Nephron progenitor cell (in vitro differentiated cells): Measurements from ENCODE around the gene NAIF1.
A peak's percentile ranks its signal among the peaks of the same experiment; 100 is the strongest.

ENCODE experiments used
- DNase-seq: peaks from one replicate; pipeline ENCODE4 v3.0.0; 2021
- H3K27ac Mint-ChIP-seq: 2 replicates; pipeline ENCODE4 v1.8.0; 2021; ENCODE audit warnings: mild to moderate bottlenecking, moderate library complexity, mixed read lengths
- H3K27me3 Mint-ChIP-seq: 2 replicates; pipeline ENCODE4 v1.8.0; 2021; ENCODE audit warnings: mild to moderate bottlenecking, low read depth, mixed read lengths; ENCODE audit not compliant: poor library complexity
- H3K36me3 Mint-ChIP-seq: 2 replicates; pipeline ENCODE4 v1.8.0; 2021; ENCODE audit warnings: low read depth, mixed read lengths
- H3K4me1 Mint-ChIP-seq: 2 replicates; pipeline ENCODE4 v1.8.0; 2021; ENCODE audit warnings: mixed read lengths
- H3K4me3 Mint-ChIP-seq: 2 replicates; pipeline ENCODE4 v1.8.0; 2021; ENCODE audit warnings: mild to moderate bottlenecking, moderate library complexity, mixed read lengths
- H3K9me3 Mint-ChIP-seq: 2 replicates; pipeline ENCODE4 v1.8.0; 2021; ENCODE audit warnings: mild to moderate bottlenecking, moderate library complexity, mixed read lengths
- CTCF ChIP-seq: fragments of 200-600 bp; sonication (generic); IDR thresholded peaks from 2 replicates; pipeline ENCODE4 v1.5.0; 2021; ENCODE audit warnings: antibody characterized with exemption

Gene NAIF1

GRCh38 chr9:128065907-128066712 is 1.0 kb downstream of the NAIF1 start:
- Mint-ChIP-seq H3K4me1 (peaks cover 38% of the 10 kb centered on the region), H3K27ac (no peak overlapping the region), H3K9me3 (no peaks in the 10 kb centered on the region), H3K27me3 (no peaks in the 10 kb centered on the region), H3K36me3 (peaks cover 17% of the 10 kb centered on the region), H3K4me3 (peak overlapping the region; percentile 30)
- DNase-seq: no peak
- no peak for TF ChIP-seq CTCF

GRCh38 chr9:128062846-128063831 is 4.0 kb downstream of the NAIF1 start:
- Mint-ChIP-seq H3K27ac (no peak overlapping the region), H3K9me3 (no peaks in the 10 kb centered on the region), H3K27me3 (no peaks in the 10 kb centered on the region), H3K36me3 (peaks cover 18% of the 10 kb centered on the region), H3K4me1 (peaks cover 27% of the 10 kb centered on the region), H3K4me3 (no peak overlapping the region)
- no peak for TF ChIP-seq CTCF
- no peak for DNase-seq

GRCh38 chr9:128062279-128062678 is 4.8 kb downstream of the NAIF1 start:
- no peak for DNase-seq
- H3K4me1 Mint-ChIP-seq: peaks cover 35% of the 10 kb centered on the region
- H3K9me3 Mint-ChIP-seq: no peaks in the 10 kb centered on the region
- no peaks in the 10 kb centered on the region for H3K27me3 Mint-ChIP-seq
- H3K27ac Mint-ChIP-seq: no peak overlapping the region
- no peak for TF ChIP-seq CTCF
- no peak overlapping the region for H3K4me3 Mint-ChIP-seq
- peaks cover 18% of the 10 kb centered on the region for H3K36me3 Mint-ChIP-seq

- peaks cover 42% of the 10 kb centered on the region for H3K4me1 Mint-ChIP-seq
- H3K27ac Mint-ChIP-seq: peak overlapping the region; percentile 95
Observed at GRCh38 chr9:128061275-128061960, 5.7 kb downstream of the NAIF1 start.

More at GRCh38 chr9:128061275-128061960, 5.7 kb downstream of the NAIF1 start:
- no peak for TF ChIP-seq CTCF
- DNase-seq: no peak
- H3K4me3 Mint-ChIP-seq: no peak overlapping the region
- peaks cover 18% of the 10 kb centered on the region for H3K36me3 Mint-ChIP-seq
- H3K27me3 Mint-ChIP-seq: no peaks in the 10 kb centered on the region
- no peaks in the 10 kb centered on the region for H3K9me3 Mint-ChIP-seq
